Medulla oblongata (tissue), 1 donor: Measurements from ENCODE around the gene TMOD2.

ENCODE experiments used
- DNase-seq: peaks from one replicate; pipeline ENCODE4 v3.0.0-alpha.2; 2015; ENCODE audit errors: extremely low spot score

Gene TMOD2

GRCh38 chr15:51855612-51856011 is 104.2 kb downstream of the TMOD2 start:
- no peak for DNase-seq

- DNase-seq: no peak
Observed at GRCh38 chr15:51856714-51857380, 105.5 kb downstream of the TMOD2 start.

GRCh38 chr15:51861557-51862359 is 110.4 kb downstream of the TMOD2 start:
- DNase-seq: no peak

- DNase-seq: no peak
Observed at GRCh38 chr15:51863131-51863530, 111.7 kb downstream of the TMOD2 start.

GRCh38 chr15:51864408-51865056 is 113.1 kb downstream of the TMOD2 start:
- no peak for DNase-seq

GRCh38 chr15:51865317-51865716 is 113.9 kb downstream of the TMOD2 start:
- no peak for DNase-seq
